Upper lobe of right lung (tissue), 1 donor: ENCODE data around the gene TRIM59. TPM values are rescaled to one million over a fixed set of nuclear protein-coding genes. Genes with fewer than 3 reads are reported as not detected.

Experiments used
- ATAC-seq: fragments of 200-7000 bp; cut with Tn5 transposase; one replicate; pipeline ENCODE4 v1.9.1; 2020; ENCODE audit warnings: mild to moderate bottlenecking, moderate library complexity
- DNase-seq: peaks from one replicate; pipeline ENCODE4 v3.0.0-alpha.2; 2020
- H3K27ac ChIP-seq: fragments of 200-600 bp; one replicate; pipeline ENCODE4 v1.8.0; 2022
- H3K27me3 ChIP-seq: fragments of 200-600 bp; one replicate; pipeline ENCODE4 v1.8.0; 2022; ENCODE audit warnings: mild to moderate bottlenecking
- H3K36me3 ChIP-seq: fragments of 200-600 bp; one replicate; pipeline ENCODE4 v1.8.0; 2022
- H3K4me1 ChIP-seq: fragments of 200-600 bp; one replicate; pipeline ENCODE4 v1.8.0; 2022
- H3K4me3 ChIP-seq: fragments of 200-600 bp; one replicate; pipeline ENCODE4 v1.8.0; 2022; ENCODE audit warnings: mild to moderate bottlenecking
- H3K9me3 ChIP-seq: fragments of 200-600 bp; one replicate; pipeline ENCODE4 v1.8.0; 2022
- intact Hi-C: fragments of 100-400 bp; cut with DNase I; formaldehyde crosslinking; loops from one replicate; pipeline ENCODE4 v1.11.0; 2022
- total RNA-seq: library from RNA; stranded (reverse); fragmentation: NEBNext Ultra II Directional; extraction: Animal tissue kit (Norgen Biotek cat#: 25700); gene quantifications from one replicate; pipeline ENCODE4 v1.2.1, GENCODE V29; 2021
- TF ChIP-seq, protein P1 (sequence below): fragments of 200-600 bp; IDR thresholded peaks from one replicate; pipeline ENCODE4 v1.8.0; 2022; ENCODE audit warnings: antibody characterized with exemption
- donor health status: DM: no; HTN: yes; CAD: no; lungs with severe emphysema.

TRIM59 gene
- total RNA-seq, 1 donor from 2014 or later = 4.5 TPM

DNA sequence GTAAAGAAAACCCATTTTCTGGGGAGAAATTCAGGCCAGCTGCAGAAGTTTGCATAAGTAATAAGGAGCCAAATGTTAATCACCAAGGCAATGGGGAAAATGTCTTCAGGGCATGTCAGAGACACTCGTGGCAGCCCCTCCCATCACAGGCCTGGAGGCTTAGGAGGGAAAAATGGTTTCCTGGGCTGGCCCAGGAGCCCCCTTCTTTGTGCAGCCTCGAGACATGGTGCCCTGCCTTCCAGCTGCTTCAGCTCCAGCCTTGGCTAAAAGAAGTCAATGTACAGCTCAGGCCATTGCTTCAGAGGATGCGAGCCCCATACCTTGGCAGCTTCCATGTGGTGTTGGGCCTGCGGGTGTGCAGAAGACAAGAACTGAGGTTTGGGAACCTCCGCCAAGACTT is 20.6 kb upstream of the TRIM59 start:
- H3K9me3 ChIP-seq = no peaks in the 10 kb centered on the region
- intact Hi-C loops = no loop called here
- no peaks in the 10 kb centered on the region for H3K4me1 ChIP-seq
- TF ChIP-seq, protein P1, sequence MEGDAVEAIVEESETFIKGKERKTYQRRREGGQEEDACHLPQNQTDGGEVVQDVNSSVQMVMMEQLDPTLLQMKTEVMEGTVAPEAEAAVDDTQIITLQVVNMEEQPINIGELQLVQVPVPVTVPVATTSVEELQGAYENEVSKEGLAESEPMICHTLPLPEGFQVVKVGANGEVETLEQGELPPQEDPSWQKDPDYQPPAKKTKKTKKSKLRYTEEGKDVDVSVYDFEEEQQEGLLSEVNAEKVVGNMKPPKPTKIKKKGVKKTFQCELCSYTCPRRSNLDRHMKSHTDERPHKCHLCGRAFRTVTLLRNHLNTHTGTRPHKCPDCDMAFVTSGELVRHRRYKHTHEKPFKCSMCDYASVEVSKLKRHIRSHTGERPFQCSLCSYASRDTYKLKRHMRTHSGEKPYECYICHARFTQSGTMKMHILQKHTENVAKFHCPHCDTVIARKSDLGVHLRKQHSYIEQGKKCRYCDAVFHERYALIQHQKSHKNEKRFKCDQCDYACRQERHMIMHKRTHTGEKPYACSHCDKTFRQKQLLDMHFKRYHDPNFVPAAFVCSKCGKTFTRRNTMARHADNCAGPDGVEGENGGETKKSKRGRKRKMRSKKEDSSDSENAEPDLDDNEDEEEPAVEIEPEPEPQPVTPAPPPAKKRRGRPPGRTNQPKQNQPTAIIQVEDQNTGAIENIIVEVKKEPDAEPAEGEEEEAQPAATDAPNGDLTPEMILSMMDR = no peak
- H3K4me3 ChIP-seq = no peak overlapping the region
- no peaks in the 10 kb centered on the region for H3K36me3 ChIP-seq
- H3K27ac ChIP-seq = no peak overlapping the region
- ATAC-seq (no peak), DNase-seq (no peak)
- H3K27me3 ChIP-seq = no peaks in the 10 kb centered on the region

- Histone ChIP-seq H3K27me3 (no peaks in the 10 kb centered on the region), H3K36me3 (no peaks in the 10 kb centered on the region), H3K4me3 (no peak overlapping the region), H3K4me1 (no peaks in the 10 kb centered on the region), H3K9me3 (no peaks in the 10 kb centered on the region), H3K27ac (no peak overlapping the region)
- ATAC-seq (no peak), DNase-seq (no peak)
- TF ChIP-seq, protein P1 = no peak
- intact Hi-C loops = no loop called here
Measured at GRCh38 chr3:160464971-160465370, 15.4 kb upstream of the TRIM59 start.

GRCh38 chr3:160464321-160464720 is 14.7 kb upstream of the TRIM59 start:
- H3K4me3 ChIP-seq = no peak overlapping the region
- no peaks in the 10 kb centered on the region for H3K9me3 ChIP-seq
- TF ChIP-seq, protein P1 = no peak
- no peaks in the 10 kb centered on the region for H3K4me1 ChIP-seq
- H3K27ac ChIP-seq = no peak overlapping the region
- no peaks in the 10 kb centered on the region for H3K27me3 ChIP-seq
- no peak for ATAC-seq
- no peak for DNase-seq
- intact Hi-C loops = no loop called here
- H3K36me3 ChIP-seq = no peaks in the 10 kb centered on the region

GRCh38 chr3:160460033-160460432 is 10.4 kb upstream of the TRIM59 start:
- no peaks in the 10 kb centered on the region for H3K27me3 ChIP-seq
- ATAC-seq = peak; percentile 21
- DNase-seq = no peak
- H3K27ac ChIP-seq = no peak overlapping the region
- H3K9me3 ChIP-seq = no peaks in the 10 kb centered on the region
- H3K4me3 ChIP-seq = no peak overlapping the region
- intact Hi-C loops = no loop called here
- TF ChIP-seq, protein P1 = no peak
- H3K4me1 ChIP-seq = no peaks in the 10 kb centered on the region
- H3K36me3 ChIP-seq = no peaks in the 10 kb centered on the region

DNA sequence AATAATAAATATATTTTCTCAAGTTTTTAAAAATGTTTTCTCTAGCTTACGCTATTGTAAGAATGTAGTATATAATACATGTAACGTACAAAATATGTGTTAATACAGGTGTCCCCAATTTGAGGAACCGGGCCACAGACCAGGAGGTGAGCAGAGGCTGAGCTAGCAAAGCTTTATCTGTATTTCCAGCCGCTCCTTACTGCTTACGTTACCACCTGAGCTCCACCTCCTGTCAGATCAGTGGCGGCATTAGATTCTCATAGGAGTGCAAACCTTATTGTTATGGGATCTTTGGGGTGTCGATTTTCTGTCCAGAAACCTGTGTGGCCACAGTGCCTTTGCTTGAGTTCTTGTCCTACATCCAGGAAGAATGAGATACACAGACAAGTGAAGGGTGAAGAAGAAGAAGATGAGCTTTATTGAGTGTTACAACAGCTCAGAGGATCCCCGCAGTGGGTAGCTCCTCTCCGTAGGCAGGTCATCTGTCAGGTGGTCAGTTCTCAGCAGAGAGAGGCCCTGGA is 9.9 kb upstream of the TRIM59 start:
- intact Hi-C loops = no loop called here
- no peaks in the 10 kb centered on the region for H3K9me3 ChIP-seq
- no peak for DNase-seq
- no peaks in the 10 kb centered on the region for H3K36me3 ChIP-seq
- ATAC-seq = no peak
- no peak overlapping the region for H3K4me3 ChIP-seq
- no peaks in the 10 kb centered on the region for H3K27me3 ChIP-seq
- no peaks in the 10 kb centered on the region for H3K4me1 ChIP-seq
- TF ChIP-seq, protein P1 = no peak
- H3K27ac ChIP-seq = no peak overlapping the region

DNA sequence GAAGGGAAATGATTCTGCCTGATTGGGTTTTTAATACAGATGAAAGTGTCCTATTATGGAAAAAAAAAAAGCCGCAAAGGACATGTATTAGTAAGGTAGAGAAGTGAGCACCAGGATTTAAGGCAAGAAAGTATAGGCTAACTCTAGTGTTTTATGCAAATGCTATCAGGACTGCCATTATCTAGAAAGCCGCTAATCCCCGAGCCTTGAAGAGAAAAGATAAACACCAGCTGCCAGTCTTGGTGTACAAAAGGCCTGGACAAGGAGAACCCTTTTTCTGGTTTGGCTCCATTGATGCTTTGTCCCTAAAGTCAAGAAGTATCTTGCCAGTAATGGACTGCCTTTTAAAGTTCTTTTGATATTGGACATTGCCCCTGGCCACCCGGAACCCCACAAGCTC is 8.6 kb upstream of the TRIM59 start:
- H3K4me3 ChIP-seq = no peak overlapping the region
- H3K36me3 ChIP-seq = no peaks in the 10 kb centered on the region
- intact Hi-C loops = no loop called here
- TF ChIP-seq, protein P1 = no peak
- DNase-seq = no peak
- H3K4me1 ChIP-seq = no peaks in the 10 kb centered on the region
- no peak for ATAC-seq
- H3K27ac ChIP-seq = no peak overlapping the region
- no peaks in the 10 kb centered on the region for H3K9me3 ChIP-seq
- no peaks in the 10 kb centered on the region for H3K27me3 ChIP-seq
